Caki2 (cell line): ENCODE results near the gene ZSCAN21. TPM values are rescaled to one million over a fixed set of nuclear protein-coding genes. Genes with fewer than 3 reads are reported as not detected.

Source experiments
- DNase-seq: peaks from one replicate; pipeline ENCODE4 v3.0.0-alpha.2; 2015; ENCODE audit warnings: low read depth
- in situ Hi-C: cut with HindIII; loops from 2 replicates; pipeline ENCODE4 v1.10.0; 2016; ENCODE audit warnings: low sequenced_read_pairs, low pct_unique_long_range_greater_than_20kb, mixed read lengths
- total RNA-seq: library from RNA; depleted of rRNA; stranded (reverse); fragments of >200 nt; shearing (Covaris generic); gene quantifications from 2 replicates; pipeline ENCODE4 v1.2.3, GENCODE V29; 2014; ENCODE audit warnings: low replicate concordance

The ZSCAN21 gene
- total RNA-seq, 1 experiment from 2014 or later, result 4.4 TPM

- DNase-seq, result no peak
- in situ Hi-C loops, result no loop called here
Observed at GRCh38 chr7:100089458-100090196, 40.1 kb downstream of the ZSCAN21 start.

- DNase-seq, result no peak
- in situ Hi-C loops, result no loop called here
Observed at GRCh38 chr7:100090527-100091410, 41.2 kb downstream of the ZSCAN21 start.

DNA sequence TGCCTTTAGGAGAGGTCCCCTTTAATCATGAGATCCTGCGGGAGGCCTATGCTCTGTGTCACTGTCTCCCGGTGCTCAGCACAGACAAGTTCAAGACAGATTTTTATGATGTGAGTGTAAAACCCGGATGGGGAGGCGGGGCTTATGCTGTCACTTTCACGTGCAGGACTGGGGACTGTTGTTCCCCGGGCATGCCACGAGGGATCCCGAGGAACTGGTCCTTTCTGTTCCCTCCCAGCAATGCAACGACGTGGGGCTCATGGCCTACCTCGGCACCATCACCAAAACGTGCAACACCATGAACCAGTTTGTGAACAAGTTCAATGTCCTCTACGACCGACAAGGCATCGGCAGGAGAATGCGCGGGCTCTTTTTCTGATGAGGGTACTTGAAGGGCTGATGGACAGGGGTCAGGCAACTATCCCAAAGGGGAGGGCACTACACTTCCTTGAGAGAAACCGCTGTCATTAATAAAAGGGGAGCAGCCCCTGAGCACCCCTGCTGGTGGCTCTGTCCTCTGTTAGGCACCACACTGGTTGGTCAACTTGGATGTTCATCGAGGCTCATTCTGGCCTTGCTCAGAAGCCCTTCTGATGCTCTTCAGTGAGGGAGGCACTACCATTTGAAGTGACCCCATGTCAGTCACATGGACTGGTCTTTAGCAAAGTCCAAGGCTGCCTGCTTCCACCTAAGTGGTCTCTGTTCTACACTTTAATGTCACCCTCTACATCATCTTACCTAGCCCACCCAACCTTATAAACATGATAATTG, 42.0 kb downstream of the ZSCAN21 start:
- DNase-seq, result no peak
- in situ Hi-C loops, result no loop called here

- DNase-seq, result no peak
- in situ Hi-C loops, result no loop called here
Observed at GRCh38 chr7:100093054-100093453, 43.5 kb downstream of the ZSCAN21 start.

DNA sequence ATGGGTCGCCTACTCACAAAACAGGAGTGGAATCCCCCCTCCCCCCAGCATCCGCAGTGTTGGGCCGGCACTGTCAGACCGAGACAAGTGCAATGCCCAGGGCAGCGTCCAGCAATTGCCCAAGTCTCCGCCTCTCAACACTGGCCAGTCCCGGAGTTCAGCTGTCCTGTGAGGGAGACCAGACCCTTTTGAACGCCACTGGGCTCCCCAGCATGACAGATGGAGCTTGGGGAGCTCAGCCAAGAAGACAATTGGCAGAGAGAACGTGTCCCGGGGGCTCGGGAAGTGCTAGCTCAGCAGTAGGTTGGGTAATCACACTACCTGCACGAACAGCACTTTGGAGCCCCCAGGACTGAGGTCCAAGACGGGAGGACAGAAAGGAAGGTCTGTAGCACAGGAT, 43.9 kb downstream of the ZSCAN21 start:
- in situ Hi-C loops, result no loop called here
- no peak for DNase-seq

- in situ Hi-C loops, result no loop called here
- no peak for DNase-seq
Observed at GRCh38 chr7:100093925-100094486, 44.4 kb downstream of the ZSCAN21 start.

DNA sequence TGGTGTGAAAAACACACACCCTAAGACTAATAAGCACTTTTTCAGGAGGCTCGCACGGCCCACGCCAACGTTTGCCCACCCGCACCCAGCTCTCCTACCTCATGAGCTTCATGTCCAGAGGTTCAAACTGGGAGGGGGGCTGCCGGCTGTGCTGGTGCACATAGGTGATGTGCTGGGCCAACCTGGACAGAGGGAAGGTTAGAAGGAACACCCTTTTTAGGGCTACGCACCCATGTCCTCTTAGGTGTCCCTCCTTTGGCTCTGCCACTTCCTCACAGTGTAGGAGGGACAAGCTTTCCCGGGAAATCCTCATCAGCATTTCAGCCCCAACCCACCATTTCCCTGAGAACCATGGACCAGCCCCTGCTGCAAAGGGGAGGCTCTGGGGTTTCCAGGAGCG, 45.7 kb downstream of the ZSCAN21 start:
- DNase-seq, result no peak
- in situ Hi-C loops, result no loop called here

DNA sequence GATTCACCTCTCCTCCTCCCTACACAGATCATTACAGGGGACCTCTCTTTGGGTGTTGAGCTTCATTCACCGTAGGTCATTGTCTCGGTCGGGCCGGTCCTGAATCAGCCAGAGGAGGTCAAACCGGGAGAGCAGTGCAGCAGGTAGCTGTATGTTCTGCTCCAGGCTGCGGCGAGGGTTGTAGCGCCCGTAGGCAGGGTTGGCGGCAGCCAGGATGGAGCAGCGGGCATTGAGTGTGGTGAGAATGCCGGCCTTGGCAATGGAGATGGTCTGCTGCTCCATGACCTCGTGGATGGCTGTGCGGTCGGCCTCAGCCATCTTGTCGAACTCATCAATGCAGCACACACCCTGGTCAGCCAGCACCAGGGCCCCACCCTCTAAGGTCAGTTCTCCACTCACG, 46.1 kb downstream of the ZSCAN21 start:
- DNase-seq, result no peak
- in situ Hi-C loops, result no loop called here

DNA sequence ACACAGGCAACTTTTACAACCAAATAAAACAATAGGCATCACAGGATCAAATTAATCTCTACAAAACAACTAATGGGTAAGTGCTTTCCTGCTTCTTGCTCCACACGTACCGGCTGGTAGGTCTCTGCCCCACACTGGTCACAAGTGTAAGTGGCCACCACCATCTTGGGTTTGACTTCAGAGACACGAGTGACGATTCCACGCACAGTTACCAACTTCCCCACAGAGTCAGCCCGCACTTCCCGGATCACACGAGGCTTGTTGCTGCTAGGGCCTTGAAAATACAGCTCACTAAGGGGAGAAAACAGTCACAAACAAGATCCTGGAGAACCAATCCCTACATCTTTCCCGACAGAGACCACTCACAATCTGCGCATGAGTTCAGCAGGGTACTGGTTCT, 49.3 kb downstream of the ZSCAN21 start:
- in situ Hi-C loops, result no loop called here
- no peak for DNase-seq

DNA sequence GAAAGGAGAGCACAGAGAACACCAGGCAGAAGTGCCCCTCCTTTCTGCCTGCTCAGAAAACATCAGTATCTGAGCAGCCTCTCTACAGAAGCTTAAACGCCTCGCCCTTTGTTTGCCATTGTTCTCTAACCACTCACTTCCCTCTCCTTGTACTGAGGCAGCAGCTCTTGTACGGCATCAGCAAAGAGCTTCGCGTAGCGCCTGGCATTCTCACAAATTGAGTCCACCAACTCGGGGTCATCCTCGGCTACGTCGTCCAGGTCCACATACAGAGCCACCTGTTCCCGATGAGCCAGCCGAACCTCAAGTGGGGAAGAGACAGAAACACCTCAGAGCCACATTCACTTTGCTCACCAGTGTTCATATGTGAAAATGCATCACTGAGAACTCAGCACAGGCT, 49.9 kb downstream of the ZSCAN21 start:
- in situ Hi-C loops, result no loop called here
- DNase-seq, result no peak

GRCh38 chr7:100100420-100101015, 50.9 kb downstream of the ZSCAN21 start:
- DNase-seq, result peak; percentile 94
- in situ Hi-C loops, result no loop called here

DNA sequence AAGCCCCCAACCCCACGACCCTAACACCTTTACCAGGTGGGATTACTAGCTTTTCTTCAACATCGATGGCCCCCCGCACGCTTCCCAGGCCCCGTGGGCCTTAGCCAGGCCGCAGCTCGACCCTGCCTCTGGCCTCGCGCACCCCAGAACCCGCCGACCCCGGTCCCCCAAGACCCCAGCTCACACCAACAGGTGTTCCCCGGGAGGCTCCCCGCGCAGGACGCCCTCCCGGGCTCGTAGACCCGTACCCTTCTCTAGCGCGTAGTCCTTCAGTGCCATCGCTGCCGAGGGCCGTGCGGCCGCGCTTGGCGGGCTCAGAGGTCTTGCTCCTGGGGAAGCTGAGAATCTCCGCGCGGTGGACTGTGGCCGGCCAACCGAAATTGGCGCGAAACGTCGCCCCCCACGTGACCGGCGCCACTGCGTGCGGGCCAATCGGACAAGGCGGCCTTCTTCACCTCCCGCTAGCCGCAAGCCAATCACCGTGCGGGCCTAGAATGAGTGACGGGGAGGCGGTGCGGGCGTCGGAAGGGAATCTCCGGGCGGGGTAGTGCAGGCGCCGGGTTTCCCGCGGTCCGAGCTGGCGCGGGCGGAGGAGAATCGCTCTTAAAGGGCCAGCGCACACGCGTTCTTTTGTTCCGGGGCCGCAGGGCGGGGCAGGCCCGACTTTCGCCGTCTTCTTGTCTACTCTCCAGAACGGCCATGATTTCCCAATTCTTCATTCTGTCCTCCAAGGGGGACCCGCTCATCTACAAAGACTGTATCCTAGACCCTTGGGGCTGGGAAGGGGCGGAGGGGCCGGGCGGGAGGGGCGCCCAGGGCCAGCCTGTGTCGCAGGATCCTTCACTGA, 51.7 kb downstream of the ZSCAN21 start, which contains the start of the genes AP4M1 and MCM7:
TSS of gene AP4M1 (plus strand) at position 628 of the 847 bp plus-strand sequence. CDS start at position 700, 72 bp downstream.
TSS of gene MCM7 (minus strand) at position 382 of the 847 bp plus-strand sequence. CDS start at position 279, 103 bp downstream.
- in situ Hi-C loops, result no loop called here
- peak; percentile 99 for DNase-seq

DNA sequence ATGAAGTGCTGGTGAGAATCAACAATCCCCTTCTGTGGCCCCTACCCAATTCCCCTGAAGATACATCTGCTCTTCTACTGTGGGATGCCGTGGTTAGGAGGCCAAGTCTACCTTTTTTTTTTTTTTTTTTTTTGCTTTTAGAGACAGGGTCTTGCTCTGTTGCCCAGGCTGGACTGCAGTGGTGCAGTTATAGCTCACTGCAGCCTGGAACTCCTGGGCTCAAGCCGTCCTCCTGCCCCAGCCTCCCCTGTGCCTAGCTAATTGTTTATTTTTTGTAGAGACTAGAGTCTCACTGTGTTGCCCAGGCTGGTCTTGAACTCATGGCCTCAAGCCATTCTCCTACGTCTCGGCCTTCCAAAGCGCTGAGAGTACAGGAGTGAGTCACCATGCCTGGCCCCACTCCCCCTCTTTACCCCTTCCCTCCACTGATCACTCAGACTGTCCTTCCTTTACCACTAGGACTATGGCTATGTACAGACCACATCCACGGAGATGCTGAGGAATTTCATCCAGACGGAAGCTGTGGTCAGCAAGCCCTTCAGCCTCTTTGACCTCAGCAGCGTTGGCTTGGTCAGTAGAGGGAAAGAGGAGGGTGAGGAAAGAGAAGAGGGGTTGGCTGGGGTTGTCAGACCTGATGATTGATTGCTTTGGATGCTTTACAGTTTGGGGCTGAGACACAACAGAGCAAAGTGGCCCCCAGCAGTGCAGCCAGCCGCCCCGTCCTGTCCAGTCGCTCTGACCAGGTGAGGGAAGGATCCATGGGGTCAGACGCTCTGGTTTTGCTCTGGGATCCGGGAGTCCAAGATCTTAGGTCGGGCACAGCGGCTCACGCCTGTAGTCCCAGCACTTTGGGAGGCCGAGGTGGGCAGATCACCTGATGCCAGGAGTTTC, 53.6 kb downstream of the ZSCAN21 start:
- DNase-seq, result no peak

GRCh38 chr7:100105534-100105933, 56.0 kb downstream of the ZSCAN21 start:
- in situ Hi-C loops, result no loop called here
- no peak for DNase-seq

More for the DNA sequence above, 53.6 kb downstream of the ZSCAN21 start:
- in situ Hi-C loops, result no loop called here

GRCh38 chr7:100106633-100107032, 57.1 kb downstream of the ZSCAN21 start:
- in situ Hi-C loops, result no loop called here
- DNase-seq, result no peak

DNA sequence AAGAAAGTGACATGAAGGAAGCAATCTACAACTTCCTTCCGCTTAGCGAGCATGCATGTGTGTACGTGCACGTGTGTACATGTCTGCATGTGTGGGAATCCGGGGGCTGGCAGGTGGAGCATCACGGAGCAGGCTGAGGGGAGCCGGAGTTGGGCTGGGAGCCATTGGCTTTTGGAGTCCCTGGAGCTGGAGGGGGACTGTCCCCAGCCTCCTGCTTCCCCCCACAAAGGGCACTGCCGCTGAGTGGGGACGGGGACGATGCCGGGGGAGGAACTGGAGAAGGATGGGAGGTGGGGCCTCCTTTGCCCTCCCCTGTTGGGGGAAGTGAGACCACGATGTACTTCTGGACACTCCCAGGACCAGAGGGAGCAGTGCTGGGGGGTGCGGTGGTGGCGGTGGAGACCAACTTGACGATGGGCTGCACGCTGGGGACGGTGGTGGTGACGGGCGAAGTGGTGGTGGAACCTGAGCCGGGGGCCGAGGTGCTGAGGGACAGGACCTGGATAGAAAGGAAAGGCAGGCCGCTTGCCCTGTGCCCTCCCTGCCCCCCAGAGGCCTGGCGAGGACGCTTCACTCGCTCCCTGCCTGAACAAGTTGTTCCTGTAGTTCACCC, 57.7 kb downstream of the ZSCAN21 start:
- in situ Hi-C loops, result no loop called here

More for the DNA sequence above, 57.7 kb downstream of the ZSCAN21 start:
- DNase-seq, result no peak
